Esophagus squamous epithelium (tissue), 4 donors: ENCODE measurements around the gene ATAD2B.

Source experiments
- CTCF ChIP-seq, 6 experiments: fragments of 450-650 bp in 4 of 6; fragments of 200-600 bp in 2 of 6; sonication (generic) in 2 of 6; IDR thresholded peaks; one replicate each; pipeline ENCODE4 v1.5.1; 2016 to 2019; ENCODE audit warnings: antibody characterized with exemption in 6 of 6, mild to moderate bottlenecking in 4 of 6, moderate library complexity in 4 of 6
- POLR2A ChIP-seq, 4 donors: fragments of 450-650 bp; IDR thresholded peaks; one replicate each; pipeline ENCODE4 v1.6.1; 2017; ENCODE audit warnings: antibody characterized with exemption in 4 of 4, mild to moderate bottlenecking in 4 of 4, moderate library complexity in 3 of 4

- TF ChIP-seq CTCF (IDR thresholded peaks at IDR 0.05) (no peak), POLR2A (IDR thresholded peaks at IDR 0.05) (no peak)
These were observed 40.9 kb upstream of the ATAD2B start for GRCh38 chr2:23967846-23968245.
